Left colon (tissue), 2 donors: ENCODE results near the gene CLEC16A. TPM values are rescaled to one million over a fixed set of nuclear protein-coding genes. Genes with fewer than 3 reads are reported as not detected.
A peak's percentile ranks its signal among the peaks of the same experiment; 100 is the strongest.

Source experiments
- ATAC-seq: fragments of 200-7000 bp; cut with Tn5 transposase; one replicate; pipeline ENCODE4 v1.9.1; 2020; ENCODE audit warnings: mild to moderate bottlenecking, moderate library complexity
- DNase-seq, 2 donors: peaks; one replicate each; pipeline ENCODE4 v3.0.0-alpha.2; 2020
- intact Hi-C, 2 donors: fragments of 100-400 bp; cut with DNase I in 1 of 2; cut with micrococcal nuclease in 1 of 2; formaldehyde crosslinking; loops; one replicate each; pipeline versions ENCODE4 v1.11.2 to v1.14.0; 2022; cut with DNase I, micrococcal nuclease
- total RNA-seq, 2 donors: library from RNA; stranded (reverse); fragmentation: NEBNext Ultra II Directional; extraction: Animal tissue kit (Norgen Biotek cat#: 25700); gene quantifications; one replicate each; pipeline ENCODE4 v1.2.1, GENCODE V29; 2021
- donor health status: DM: no; HTN: no; CAD: no.
- donor health status: DM: yes; HTN: yes; CAD: no.

Gene CLEC16A
- total RNA-seq, 2 donors from 2014 or later: 27.3 to 41.6 TPM

DNA sequence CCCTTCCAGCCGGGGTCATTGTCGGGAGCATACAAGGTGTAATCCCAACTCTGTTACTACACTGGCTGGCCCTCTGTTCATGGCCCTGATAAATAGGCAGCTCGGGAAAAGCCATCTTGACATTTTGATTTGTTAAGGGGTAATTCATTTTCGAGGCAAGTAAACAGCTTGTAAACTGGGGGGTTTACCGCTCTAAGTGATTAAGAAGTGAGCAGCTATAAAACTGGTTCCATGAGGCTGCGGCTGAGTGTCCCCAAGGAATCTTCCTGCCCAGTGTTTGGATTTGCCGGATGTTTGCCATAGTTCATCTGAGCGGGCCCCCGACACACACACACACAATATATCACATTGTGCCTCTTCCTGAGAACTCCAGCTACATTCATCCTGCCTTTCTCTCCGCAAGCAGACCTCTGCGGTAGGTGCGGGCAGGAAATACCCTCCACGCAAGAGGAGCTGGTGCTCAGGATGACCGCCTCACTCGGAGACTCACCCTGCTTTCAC is 219.4 kb downstream of the CLEC16A start:
- ATAC-seq (no peak), DNase-seq (no peak)
- intact Hi-C loops: no loop called here

DNA sequence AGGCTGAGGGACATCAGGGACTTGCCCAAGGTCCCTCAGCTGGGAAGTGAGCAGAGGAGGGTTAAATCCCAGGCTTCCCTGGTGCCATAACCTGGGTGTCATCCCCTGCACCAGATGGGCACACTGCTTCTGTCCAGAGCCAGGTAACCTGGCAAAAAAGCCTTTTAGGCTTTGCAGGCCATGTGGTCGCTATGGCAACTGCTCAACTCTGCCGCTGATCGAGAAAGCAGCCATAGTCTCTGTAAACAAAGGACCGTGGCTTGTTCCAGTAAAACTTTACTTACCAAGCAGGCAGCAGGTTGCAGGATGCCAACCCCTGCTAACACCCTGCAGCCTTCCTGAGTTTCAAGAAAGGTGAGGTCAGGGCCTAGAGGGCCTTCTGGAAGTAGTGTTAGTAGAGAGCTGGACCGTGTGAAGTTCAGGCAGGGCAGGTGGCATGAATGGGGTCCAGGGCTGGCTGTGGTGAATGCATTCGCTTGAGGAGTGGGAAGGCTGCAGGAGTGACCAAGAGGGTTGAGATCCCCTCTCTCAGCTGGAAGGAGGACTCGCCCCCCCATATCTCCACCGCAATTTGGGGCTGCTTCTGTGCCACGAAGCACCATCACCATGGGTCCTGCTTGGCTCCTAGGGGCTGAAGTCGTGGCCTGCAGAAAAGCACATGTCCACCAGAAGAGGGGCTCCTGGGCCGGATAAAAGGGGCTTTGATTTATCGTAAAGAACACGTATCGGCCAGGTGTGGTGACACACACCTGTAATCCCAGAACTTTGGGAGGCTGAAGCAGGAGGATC is 220.3 kb downstream of the CLEC16A start:
- ATAC-seq: no peak
- no peak for DNase-seq
- intact Hi-C loops: no loop called here

DNA sequence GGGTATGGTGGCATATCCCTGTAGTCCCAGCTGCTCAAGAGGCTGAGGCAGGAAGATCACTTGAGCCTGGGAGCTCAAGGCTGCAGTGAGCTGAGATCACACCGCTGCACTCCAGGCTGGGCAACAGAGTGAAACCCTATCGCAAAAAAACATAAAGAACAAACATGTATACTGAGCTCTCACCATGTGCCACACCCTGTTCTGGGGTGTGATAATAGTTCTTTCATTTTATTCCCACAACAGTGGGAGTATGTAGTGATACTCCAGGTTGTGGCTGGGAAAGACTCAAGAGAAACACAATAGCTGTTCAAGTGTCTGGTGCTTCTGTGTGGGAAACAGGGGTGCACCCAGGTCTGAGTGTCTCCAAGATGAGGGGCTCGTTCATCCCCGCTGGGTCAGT is 221.0 kb downstream of the CLEC16A start:
- ATAC-seq (peak; percentile 40), DNase-seq (no peak)
- intact Hi-C loops: no loop called here

DNA sequence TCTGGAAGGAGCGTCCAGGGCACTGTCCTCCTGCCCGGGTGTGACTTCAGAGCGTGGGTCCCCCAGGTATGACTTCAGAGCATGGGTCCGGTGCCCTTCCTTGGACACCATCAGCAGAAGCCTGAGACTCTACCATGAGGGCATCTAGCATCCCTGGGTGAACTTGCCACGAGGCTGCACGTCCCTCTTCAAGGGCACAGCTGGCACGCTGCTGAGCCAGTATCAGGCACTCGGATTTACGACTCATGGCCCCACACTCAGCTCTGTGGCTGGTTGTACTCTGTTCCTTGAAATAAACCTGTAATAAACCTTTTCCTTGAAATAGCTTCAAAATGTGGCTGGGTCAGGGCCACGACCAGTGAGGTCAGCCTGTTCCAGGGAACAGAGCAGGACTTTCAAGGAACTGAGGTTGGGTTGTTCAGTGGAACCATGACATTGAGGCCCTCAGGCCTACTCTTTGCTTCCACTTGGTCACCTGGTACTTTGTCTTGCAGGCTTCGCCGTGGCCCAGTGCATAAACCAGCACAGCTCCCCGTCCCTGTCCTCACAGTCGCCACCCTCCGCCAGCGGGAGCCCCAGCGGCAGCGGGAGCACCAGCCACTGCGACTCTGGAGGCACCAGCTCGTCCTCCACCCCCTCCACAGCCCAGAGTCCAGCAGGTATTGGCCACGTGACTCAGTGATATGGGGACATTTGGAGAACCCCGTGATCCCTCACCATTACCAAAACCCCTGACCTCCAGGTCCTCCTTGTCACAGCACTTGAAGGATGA is 221.7 kb downstream of the CLEC16A start:
- no peak for DNase-seq
- intact Hi-C loops: no loop called here
- no peak for ATAC-seq

DNA sequence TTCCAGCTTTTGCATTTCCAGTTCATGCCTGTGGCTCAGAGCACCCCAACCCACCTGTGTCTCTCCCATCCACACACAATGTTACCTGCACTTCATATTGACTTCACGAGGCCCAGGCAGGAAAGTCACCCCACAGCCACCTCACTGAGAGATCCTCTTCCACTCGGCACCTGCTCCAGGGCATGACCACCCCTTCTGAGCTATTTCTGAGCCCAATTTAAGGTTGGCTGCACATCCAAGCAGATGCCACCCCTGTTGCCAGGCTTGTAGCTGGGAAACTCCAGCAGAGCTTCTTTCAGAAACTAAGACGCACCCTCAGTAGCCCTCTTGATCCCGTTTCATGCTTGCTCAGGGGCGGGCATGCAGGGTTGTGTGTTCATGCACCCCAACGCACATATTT is 223.2 kb downstream of the CLEC16A start:
- DNase-seq (no peak), ATAC-seq (no peak)
- intact Hi-C loops: no loop called here

DNA sequence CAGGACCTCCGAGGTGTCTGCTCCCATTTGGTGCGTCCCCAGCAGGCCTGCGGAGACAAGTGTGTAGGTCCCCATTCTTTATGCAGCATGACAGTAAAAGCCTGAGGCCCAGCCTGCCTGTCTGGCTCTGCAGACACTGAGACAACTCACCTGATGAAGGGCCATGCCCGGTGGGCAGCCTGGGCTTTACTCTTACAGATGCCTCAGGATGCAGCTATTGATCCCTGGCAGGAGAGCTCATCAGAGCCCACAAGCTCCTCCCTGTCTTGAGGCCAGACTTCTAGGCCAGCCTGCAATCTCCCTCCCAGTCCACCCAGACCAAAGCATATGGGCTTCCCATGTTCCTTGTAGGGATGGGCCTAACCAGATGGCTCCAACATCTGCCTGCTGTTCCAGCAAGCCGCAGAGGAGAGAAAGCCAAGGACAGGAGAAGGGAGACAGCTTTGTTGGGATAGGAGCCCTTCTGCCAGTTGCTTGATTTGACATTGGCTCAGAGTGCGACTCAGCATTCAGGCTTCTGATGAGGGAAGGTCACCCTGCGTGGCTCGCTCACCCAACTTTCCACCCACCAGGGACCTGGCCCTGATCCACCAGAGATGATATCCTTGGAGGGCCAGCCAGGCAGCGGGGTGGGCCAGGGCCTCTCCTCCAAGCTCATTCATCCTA is 224.2 kb downstream of the CLEC16A start:
- intact Hi-C loops: no loop called here
- no peak for DNase-seq
- ATAC-seq: no peak

DNA sequence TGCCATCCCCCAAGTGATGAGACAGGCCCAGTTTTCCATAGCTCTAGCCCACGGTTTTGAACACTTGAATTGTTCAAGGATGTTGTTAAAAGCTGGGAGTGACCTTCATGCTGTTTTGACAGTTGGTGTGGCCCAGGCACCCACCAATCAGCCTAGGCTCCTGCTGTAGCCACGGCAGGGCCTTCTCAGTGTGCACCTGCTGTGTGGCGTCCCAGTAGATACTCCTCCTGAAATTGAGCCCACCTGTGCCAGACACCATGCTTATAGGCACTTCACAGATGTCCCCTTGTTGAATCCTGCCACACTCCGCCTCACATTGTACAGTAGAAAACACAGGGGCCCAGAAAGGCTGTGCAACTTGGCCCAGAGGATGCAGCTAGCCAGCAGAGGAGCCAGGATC is 225.3 kb downstream of the CLEC16A start:
- intact Hi-C loops: no loop called here
- ATAC-seq: no peak
- no peak for DNase-seq

DNA sequence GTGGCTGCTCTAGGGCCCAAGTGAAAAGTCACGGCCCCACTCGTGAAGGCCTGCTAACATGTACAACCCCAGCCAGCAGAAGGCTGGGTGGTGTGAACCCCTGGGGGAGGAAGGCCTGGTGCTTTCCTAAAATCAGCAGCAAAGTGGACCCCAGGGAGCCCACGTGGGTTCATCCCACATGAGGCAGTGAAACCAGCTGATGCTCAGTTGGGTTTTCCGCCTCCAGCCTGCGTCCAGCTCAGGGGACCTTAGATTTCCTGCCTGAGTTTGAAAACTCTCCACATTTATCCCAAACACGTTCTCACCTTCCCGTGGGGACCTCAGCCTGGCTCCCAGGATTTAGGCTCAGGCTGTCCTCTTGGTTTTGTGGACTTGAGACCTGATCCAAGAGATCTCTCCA is 225.8 kb downstream of the CLEC16A start:
- ATAC-seq (no peak), DNase-seq (no peak)
- intact Hi-C loops: no loop called here

DNA sequence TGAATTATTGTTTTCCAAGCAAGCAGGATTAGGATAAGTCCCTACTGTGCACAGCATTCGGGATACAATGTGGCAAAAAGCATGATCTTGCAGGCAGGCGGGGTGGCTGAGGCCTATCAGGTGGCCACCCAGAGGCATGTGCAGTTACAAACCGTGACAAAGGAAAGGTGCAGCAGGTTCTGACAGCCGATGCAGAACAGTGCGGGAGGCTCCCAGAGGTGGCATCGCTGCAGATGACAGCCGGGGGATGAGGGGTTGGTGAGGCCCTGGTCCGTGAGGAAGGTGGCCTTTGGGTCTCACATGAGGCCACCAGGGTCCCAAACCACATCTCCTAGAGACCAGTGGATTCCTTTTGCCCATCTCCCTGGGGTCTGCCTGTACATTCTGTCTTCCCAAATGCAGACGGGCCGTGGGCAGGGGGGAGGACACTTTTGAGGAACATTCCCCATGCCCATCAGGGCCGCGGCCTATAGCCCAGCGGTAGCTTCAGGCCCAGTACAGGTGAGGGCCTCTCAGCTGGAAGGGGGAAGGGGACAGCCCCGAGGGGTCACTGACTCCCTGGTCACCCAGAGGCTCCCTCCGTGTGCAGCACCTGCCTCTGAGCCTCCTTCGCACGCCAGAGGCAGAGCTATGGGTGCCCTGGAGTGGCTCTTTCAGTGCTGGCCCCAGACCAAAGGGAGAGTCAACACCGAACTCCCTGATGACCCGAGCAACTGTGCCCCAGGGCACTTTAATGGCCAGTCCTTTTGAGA is 226.5 kb downstream of the CLEC16A start:
- intact Hi-C loops: no loop called here
- ATAC-seq: no peak
- DNase-seq: no peak

DNA sequence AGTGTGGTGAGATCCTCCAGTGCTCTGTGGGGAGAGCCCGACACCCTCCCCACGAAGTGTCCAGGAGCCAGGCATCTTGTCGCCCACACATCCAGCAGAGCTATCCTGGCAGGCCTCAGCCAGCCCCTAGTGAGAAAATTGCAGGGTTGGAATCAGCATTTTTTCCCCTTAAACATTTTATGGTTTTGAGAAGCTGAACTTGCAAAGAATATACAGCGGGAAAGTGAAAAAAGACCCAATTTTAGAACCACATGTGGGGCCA is 227.0 kb downstream of the CLEC16A start:
- DNase-seq (no peak), ATAC-seq (no peak)
- intact Hi-C loops: no loop called here

DNA sequence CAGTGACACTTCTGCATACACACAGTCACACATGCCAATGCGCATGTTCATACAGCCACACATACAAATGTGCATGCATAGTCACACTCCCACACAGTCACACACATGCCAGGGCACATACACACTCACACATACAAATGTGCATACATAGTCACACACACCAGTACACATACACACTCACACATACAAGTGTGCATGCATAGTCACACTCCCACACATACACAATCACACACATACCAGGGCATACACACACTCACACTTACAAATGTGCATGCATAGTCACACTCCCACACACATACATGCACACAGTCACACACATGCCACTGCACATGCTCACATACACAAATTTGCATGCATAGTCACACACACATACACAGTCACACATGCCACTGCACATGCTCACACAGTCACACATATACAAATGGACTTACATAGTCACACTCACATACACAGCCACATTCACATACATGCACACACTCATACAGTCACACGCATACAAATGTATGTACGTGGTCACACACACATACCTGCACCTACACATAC is 227.5 kb downstream of the CLEC16A start:
- intact Hi-C loops: no loop called here
- DNase-seq: no peak
- ATAC-seq: no peak

DNA sequence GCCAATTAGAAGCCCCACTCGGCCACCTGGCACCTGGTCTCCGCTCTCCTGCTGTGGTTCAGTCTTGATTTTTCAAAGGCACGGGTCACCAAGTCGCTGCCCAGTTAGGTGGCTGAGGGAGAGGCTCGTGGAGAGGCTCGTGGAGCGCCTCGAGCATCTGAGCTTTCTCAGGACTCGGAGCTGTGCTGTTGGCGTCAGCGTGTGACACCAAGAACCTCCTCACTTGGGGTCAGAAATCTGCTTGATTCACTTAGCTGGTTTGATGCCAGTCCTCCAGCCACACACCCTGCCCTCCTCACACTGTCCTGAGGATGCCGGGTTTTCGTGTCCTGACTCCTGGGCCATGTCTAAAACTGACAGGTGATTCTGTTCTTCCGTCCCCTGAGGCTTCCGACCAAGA is 229.1 kb downstream of the CLEC16A start:
- ATAC-seq: no peak
- intact Hi-C loops: no loop called here
- no peak for DNase-seq

DNA sequence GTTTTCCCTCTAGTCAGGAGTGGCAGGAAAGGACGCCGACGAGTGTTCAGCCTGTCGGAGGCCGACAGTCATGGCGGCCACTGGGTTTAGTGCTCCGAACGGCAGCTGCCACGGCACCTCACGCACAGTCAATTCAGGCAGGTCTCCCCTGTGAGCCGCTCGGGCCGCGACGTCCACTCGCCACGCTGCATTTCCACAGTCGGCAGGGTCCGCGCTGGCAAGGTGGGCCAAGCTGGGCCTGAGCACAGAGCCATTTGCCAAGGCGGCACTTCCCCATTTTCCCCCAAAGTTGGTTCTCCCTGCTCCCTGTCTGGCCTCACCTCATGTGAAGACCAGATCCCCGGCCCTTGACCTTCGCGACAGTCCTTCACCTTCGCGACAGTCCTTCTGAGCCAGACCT is 229.8 kb downstream of the CLEC16A start:
- ATAC-seq: no peak
- intact Hi-C loops: no loop called here
- no peak for DNase-seq

DNA sequence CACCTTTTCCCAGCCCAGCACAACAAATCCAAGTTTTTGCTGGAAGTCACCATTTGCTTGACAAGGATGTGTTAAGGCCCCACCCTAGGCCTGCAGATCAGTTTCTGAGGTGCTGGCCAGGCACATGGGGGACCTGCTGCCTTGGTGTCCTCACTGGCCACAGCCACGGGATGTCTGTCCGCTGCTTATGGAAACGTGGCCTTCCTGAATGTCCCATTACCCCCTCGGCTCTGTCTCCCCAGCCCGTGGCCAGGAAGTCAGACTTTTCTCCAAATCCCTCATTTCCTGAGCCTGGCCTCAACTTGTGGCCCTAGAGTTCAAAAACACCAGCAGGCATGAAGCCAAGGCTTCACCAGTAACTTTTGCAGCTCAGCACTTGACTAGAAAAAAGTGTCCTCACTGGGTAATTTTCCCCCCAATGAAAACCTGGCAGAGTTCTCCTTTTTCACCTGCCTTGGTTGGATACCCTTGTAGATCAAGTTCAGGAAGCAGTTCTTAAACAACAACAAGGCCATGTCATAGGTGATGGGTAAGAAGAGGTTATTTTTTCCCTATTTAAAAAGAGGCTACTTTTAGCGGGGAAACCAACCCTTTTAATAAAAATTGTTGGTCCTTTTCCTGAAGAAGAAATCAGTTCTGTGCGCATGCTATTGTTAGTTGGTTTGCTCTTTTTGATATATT is 230.9 kb downstream of the CLEC16A start:
- no peak for ATAC-seq
- no peak for DNase-seq
- intact Hi-C loops: no loop called here

DNA sequence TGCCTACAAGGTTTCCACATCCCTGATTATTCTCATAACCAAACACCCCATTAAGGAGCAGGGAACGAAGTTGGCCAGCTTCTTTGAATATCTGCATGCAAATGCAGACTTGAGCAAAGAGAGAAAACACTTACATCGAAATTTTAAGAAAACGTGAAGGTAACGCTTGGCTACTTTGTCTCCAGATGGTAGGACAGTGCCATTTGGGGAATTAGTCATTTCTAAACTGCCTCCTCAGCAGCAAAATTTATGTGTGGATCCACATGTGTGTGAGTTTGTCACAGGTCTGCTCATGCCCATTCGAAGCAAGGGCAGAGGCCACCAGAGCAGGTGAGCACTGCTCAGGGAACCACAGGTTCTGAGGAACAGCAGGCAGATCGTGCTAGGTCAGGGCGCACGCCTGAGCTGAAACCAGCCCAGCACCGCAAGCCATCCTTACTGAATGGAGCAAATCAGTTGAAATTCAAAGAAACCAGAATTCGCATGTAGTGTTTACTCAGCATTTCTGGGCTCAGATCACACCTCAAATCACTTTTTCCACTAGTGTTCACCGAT is 231.5 kb downstream of the CLEC16A start:
- intact Hi-C loops: no loop called here
- DNase-seq (no peak), ATAC-seq (no peak)

DNA sequence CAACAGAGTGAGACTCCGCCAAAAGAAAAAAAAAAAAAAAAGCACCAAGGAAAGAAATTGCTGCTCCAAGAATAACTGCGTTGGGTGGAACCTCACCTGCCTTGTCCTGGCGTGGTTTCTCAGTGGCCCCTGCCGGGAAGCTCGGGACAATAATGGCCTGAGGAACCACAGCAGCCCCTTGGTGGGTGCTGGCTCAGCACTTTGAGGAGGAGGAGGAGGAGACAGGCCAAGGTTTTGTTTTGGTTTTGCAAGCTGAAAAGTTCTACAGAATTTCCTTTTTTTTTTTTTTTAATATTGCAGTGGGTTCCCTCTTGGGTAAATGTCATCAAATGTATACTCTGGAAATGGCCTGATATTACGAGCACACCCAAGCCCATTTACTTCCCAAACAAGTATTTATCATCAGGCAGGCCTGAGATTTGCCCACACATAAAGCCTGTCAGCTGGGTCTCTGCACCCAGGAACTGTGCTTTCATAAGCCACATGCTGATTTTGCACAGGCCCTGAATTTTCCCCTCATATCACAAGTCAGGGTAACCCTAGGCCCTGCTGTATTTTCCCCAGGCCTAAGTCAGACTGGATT is 233.3 kb downstream of the CLEC16A start:
- intact Hi-C loops: no loop called here
- ATAC-seq: no peak
- DNase-seq: no peak

DNA sequence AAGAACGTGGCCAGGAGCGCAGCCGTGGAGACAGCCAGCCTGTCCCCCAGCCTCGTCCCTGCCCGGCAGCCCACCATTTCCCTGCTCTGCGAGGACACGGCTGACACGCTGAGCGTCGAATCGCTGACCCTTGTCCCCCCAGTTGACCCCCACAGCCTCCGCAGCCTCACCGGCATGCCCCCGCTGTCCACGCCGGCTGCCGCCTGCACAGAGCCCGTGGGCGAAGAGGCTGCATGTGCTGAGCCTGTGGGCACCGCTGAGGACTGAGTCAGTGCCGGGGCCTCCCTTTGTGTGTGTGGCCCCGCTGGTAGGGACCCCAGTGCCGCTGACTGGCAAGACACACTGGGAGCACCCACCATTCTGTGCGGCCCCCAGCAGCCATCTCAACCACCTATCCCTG is 234.1 kb downstream of the CLEC16A start:
- no peak for ATAC-seq
- DNase-seq: no peak
- intact Hi-C loops: no loop called here

DNA sequence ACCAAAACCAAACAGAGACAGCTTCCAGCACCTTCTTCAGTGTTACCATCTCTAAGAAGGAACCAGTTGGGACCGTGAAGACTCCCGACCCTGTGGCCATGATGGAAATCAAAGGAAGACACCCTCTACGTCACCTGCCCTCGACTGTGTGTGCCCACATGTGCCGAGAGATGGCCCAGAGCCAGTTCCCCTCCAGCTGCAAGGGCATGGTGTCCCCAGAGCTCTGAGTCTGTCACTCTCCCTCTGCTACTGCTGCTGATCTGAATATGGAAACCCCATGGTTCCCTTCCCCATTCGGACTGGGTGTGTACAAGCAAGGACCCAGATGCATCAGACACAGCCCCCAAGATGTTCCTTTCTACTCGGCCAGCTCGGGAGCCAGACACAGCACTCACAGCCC is 235.2 kb downstream of the CLEC16A start:
- DNase-seq: no peak
- intact Hi-C loops: no loop called here
- ATAC-seq: no peak
